ENCODE measurements around the gene GABBR2. TPM values are rescaled to one million over a fixed set of nuclear protein-coding genes. Genes with fewer than 3 reads are reported as not detected.

The GABBR2 gene
- total and polyA plus RNA-seq, 9 of the 15 experiments (the other 6 are each of a cell fraction or from before 2014, with no cell fraction given), result 0.15 to 1.9 (median 0.32) TPM

- TF ChIP-seq ZNF592 (IDR thresholded peaks at IDR 0.05), result no peak
Measured at GRCh38 chr9:98503867-98504266, 204.9 kb downstream of the GABBR2 start (continued).

- BruUV-seq (replicated peaks), result no TSS peak
- intact Hi-C loops (cut with micrococcal nuclease), result no loop called here
Measured at GRCh38 chr9:98502976-98503325, 205.8 kb downstream of the GABBR2 start.

More at GRCh38 chr9:98502976-98503325, 205.8 kb downstream of the GABBR2 start:
- ChIA-PET CTCF (ENCODE audit: low intra/inter-chr PET ratio) (no interaction called here), POLR2A (no interaction called here)
- Histone ChIP-seq H3K9me1 (ENCODE audit: control insufficient read depth, insufficient read depth, low read length) (no peaks in the 10 kb centered on the region), H3K9ac (ENCODE audit: insufficient read depth in 1 of 2, low read depth in 2 of 2, low read length in 2 of 2) (no peak overlapping the region), H3K4me3 (no peak overlapping the region), H3K9me3 (replicated peaks; ENCODE audit: control insufficient read depth, insufficient read depth, low read depth, low read length) (no peaks in the 10 kb centered on the region), H2AFZ (ENCODE audit: low read depth, low read length) (0 out of 2 replicates have a peak overlapping the region, but pooled peaks have one; percentile 36), H3K79me2 (ENCODE audit: control insufficient read depth, insufficient read depth, low read length) (no peaks in the 10 kb centered on the region), H4K20me1 (replicated peaks; ENCODE audit: control insufficient read depth, insufficient read depth, low read length) (no peaks in the 10 kb centered on the region), H3K4me2 (ENCODE audit: insufficient read depth, low read length) (no peak overlapping the region), H3K36me3 (ENCODE audit: control insufficient read depth, insufficient read depth, low read length) (no peaks in the 10 kb centered on the region), H3K4me1 (replicated peaks in 1 of 2; ENCODE audit: control insufficient read depth in 2 of 2, insufficient read depth in 2 of 2, low read length in 2 of 2) (peaks cover 0 to 3% of the 10 kb centered on the region in 2 experiments; a peak in 2 of 5 replicates), H3K27ac (ENCODE audit: extremely low read depth, low read depth, low read length) (no peak overlapping the region), H3K27me3 (ENCODE audit: control insufficient read depth in 2 of 2, insufficient read depth in 2 of 2, low read length in 2 of 2) (no peaks in the 10 kb centered on the region; a peak in 1 of 5 replicates)
- WGBS (ENCODE audit: insufficient coverage, low coverage, missing lambda C conversion rate), result 37% methylated on average over 5 of the region's 5 CpGs
- in situ Hi-C loops (cut with MboI), result no loop called here
- no peak for DNase-seq (ENCODE audit: extremely low read depth in 1 of 4, low spot score in 3 of 4)
- ATAC-seq, result no peak; the same call in 2 of the 3 replicates
- TF ChIP-seq TSHZ1 (CRISPR knock-in tag; IDR thresholded peaks at IDR 0.05) (no peak), ZNF121 (CRISPR knock-in tag; conservative IDR thresholded peaks at IDR 0.05) (no peak), ZNF57 (CRISPR knock-in tag; IDR thresholded peaks at IDR 0.05) (no peak), BRF1 (IDR thresholded peaks at IDR 0.05; ENCODE audit: borderline replicate concordance, extremely low read depth, insufficient read length) (no peak), TBP (optimal IDR thresholded peaks at IDR 0.05; ENCODE audit: low read depth, low read length) (no peak), COPS2 (conservative IDR thresholded peaks at IDR 0.05) (no peak), ZNF133 (CRISPR knock-in tag; IDR thresholded peaks at IDR 0.05) (no peak), YBX1 (IDR thresholded peaks at IDR 0.05) (no peak), CHD2 (IDR thresholded peaks at IDR 0.05; ENCODE audit: low read depth, low read length) (no peak)
- TF ChIP-seq, protein P1, sequence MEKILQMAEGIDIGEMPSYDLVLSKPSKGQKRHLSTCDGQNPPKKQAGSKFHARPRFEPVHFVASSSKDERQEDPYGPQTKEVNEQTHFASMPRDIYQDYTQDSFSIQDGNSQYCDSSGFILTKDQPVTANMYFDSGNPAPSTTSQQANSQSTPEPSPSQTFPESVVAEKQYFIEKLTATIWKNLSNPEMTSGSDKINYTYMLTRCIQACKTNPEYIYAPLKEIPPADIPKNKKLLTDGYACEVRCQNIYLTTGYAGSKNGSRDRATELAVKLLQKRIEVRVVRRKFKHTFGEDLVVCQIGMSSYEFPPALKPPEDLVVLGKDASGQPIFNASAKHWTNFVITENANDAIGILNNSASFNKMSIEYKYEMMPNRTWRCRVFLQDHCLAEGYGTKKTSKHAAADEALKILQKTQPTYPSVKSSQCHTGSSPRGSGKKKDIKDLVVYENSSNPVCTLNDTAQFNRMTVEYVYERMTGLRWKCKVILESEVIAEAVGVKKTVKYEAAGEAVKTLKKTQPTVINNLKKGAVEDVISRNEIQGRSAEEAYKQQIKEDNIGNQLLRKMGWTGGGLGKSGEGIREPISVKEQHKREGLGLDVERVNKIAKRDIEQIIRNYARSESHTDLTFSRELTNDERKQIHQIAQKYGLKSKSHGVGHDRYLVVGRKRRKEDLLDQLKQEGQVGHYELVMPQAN (IDR thresholded peaks at IDR 0.05; ENCODE audit: borderline replicate concordance), result no peak
- no peak for FAIRE-seq

Measured in K562 (cell line).